Hepatocyte (in vitro differentiated cells): Measurements from ENCODE around the gene SRRM3. TPM values are rescaled to one million over a fixed set of nuclear protein-coding genes. Genes with fewer than 3 reads are reported as not detected.

ENCODE experiments used
- DNase-seq: peaks from one replicate; pipeline ENCODE4 v3.0.0-alpha.2; 2016; ENCODE audit warnings: low spot score
- H2AFZ ChIP-seq: fragments of 200-600 bp; sonication (generic); 2 replicates; pipeline ENCODE4 v1.6.0; 2016; ENCODE audit warnings: antibody characterized with exemption, mild to moderate bottlenecking
- H3K27ac ChIP-seq: fragments of 200-600 bp; sonication (generic); 2 replicates; pipeline ENCODE4 v1.5.1; 2016; ENCODE audit warnings: mild to moderate bottlenecking
- H3K27me3 ChIP-seq: fragments of 200-600 bp; sonication (generic); 2 replicates; pipeline ENCODE4 v1.6.1; 2016
- H3K36me3 ChIP-seq: fragments of 200-600 bp; sonication (generic); replicated peaks from 2 replicates; pipeline ENCODE4 v1.5.1; 2016; ENCODE audit warnings: low read depth; ENCODE audit not compliant: insufficient read depth
- H3K4me1 ChIP-seq: fragments of 200-600 bp; sonication (generic); 2 replicates; pipeline ENCODE4 v1.5.1; 2016; ENCODE audit warnings: mild to moderate bottlenecking, moderate library complexity; ENCODE audit not compliant: insufficient read depth
- H3K4me2 ChIP-seq: fragments of 200-600 bp; sonication (generic); 2 replicates; pipeline ENCODE4 v1.6.0; 2016
- H3K4me3 ChIP-seq: fragments of 200-600 bp; sonication (generic); 2 replicates; pipeline ENCODE4 v1.5.1; 2016; ENCODE audit warnings: mild to moderate bottlenecking
- H3K79me2 ChIP-seq: fragments of 200-600 bp; sonication (generic); 2 replicates; pipeline ENCODE4 v1.6.0; 2017; ENCODE audit warnings: mild to moderate bottlenecking
- H3K9me2 ChIP-seq: fragments of 200-600 bp; sonication (generic); replicated peaks from 2 replicates; pipeline ENCODE4 v1.6.0; 2017; ENCODE audit warnings: mild to moderate bottlenecking; ENCODE audit not compliant: insufficient read depth
- H3K9me3 ChIP-seq: fragments of 200-600 bp; sonication (generic); 2 replicates; pipeline ENCODE4 v1.5.1; 2016; ENCODE audit warnings: low read depth, mild to moderate bottlenecking
- H4K20me1 ChIP-seq: fragments of 200-600 bp; sonication (generic); 2 replicates; pipeline ENCODE4 v1.6.0; 2016; ENCODE audit warnings: mild to moderate bottlenecking; ENCODE audit not compliant: insufficient read depth, poor library complexity, severe bottlenecking
- EZH2 ChIP-seq: fragments of 200-600 bp; sonication (generic); IDR thresholded peaks from 2 replicates; pipeline ENCODE4 v1.6.1; 2016; ENCODE audit warnings: antibody characterized with exemption, mild to moderate bottlenecking, borderline replicate concordance
- EZH2phosphoT487 ChIP-seq: fragments of 200-600 bp; sonication (generic); IDR thresholded peaks from one replicate; pipeline ENCODE4 v1.6.1; 2018; ENCODE audit warnings: antibody characterized with exemption, mild to moderate bottlenecking, low read depth, moderate library complexity; ENCODE audit not compliant: unreplicated experiment, severe bottlenecking
- WGBS: methylation state at CpG from one replicate; pipeline ENCODE4 v1.1.6; 2016; ENCODE audit warnings: low lambda C conversion rate; ENCODE audit errors: missing lambda C conversion rate; 5-methylcytosine and 5-hydroxymethylcytosine counted together
- polyA plus RNA-seq: library from polyadenylated mRNA; unstranded; fragments of >200 nt; fragmentation: Nextera tagmentation; extraction: Ambion mirVana; gene quantifications from 2 replicates; pipeline ENCODE4 v1.2.1, GENCODE V29; 2016
- total RNA-seq: library from RNA; depleted of rRNA; stranded (reverse); fragments of >200 nt; gene quantifications from 2 replicates; pipeline ENCODE4 v1.2.3, GENCODE V29; 2014
- TF ChIP-seq, protein P1 (sequence below): fragments of 200-600 bp; sonication (generic); IDR thresholded peaks from 2 replicates; pipeline ENCODE4 v1.5.1; 2016; ENCODE audit warnings: antibody characterized with exemption, mild to moderate bottlenecking; ENCODE audit not compliant: poor library complexity

Gene SRRM3
- total and polyA plus RNA-seq, 2 experiments from 2014 or later: 1.5 to 2.3 TPM

DNA sequence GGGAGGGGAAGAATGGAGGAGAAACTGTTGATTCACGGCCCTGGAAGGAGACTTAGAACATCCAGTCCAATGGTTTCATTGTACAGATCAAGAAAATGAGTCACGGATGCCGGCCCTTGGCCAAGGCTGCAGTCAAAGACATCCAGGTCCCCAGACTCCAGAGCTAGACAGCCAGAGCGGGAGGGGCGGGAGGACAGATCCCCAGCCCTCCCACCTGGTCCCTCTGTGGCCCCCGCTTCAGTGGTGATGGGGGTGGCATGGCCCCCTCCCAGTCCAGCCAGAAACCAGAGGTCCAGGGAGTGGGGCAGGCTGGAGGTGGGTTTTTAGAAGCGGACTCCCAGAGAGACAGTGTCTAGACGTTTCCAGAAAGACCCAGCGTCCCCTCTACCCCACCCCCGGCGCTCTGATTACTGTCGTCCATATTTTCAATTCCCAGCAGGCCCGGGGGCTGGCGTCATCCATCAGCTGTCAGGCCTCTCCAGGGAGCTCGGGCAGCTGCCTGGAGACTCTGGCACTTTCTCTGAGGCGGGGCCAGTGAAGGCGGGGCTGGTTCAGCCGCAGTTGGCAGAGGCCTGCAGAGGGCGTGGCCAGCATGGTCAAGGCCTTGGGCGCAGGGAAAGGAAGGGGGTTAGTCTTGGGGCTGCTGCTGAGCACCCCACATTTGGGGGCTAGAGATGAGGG, 92.8 kb downstream of the SRRM3 start:
- peak overlapping the region; percentile 28 for H2AFZ ChIP-seq
- DNase-seq: peak; percentile 89
- no peaks in the 10 kb centered on the region for H3K9me3 ChIP-seq
- H3K36me3 ChIP-seq: no peaks in the 10 kb centered on the region
- peak overlapping the region; percentile 67 for H3K4me2 ChIP-seq
- WGBS: 64% methylated on average over 17 of the region's 20 CpGs
- H3K4me3 ChIP-seq: no peak overlapping the region
- H4K20me1 ChIP-seq: no peaks in the 10 kb centered on the region
- no peak for TF ChIP-seq EZH2
- TF ChIP-seq EZH2phosphoT487: no peak
- TF ChIP-seq, protein P1, sequence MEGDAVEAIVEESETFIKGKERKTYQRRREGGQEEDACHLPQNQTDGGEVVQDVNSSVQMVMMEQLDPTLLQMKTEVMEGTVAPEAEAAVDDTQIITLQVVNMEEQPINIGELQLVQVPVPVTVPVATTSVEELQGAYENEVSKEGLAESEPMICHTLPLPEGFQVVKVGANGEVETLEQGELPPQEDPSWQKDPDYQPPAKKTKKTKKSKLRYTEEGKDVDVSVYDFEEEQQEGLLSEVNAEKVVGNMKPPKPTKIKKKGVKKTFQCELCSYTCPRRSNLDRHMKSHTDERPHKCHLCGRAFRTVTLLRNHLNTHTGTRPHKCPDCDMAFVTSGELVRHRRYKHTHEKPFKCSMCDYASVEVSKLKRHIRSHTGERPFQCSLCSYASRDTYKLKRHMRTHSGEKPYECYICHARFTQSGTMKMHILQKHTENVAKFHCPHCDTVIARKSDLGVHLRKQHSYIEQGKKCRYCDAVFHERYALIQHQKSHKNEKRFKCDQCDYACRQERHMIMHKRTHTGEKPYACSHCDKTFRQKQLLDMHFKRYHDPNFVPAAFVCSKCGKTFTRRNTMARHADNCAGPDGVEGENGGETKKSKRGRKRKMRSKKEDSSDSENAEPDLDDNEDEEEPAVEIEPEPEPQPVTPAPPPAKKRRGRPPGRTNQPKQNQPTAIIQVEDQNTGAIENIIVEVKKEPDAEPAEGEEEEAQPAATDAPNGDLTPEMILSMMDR: no peak
- peaks cover 17% of the 10 kb centered on the region for H3K4me1 ChIP-seq
- no peaks in the 10 kb centered on the region for H3K9me2 ChIP-seq
- H3K27me3 ChIP-seq: no peaks in the 10 kb centered on the region
- H3K79me2 ChIP-seq: no peaks in the 10 kb centered on the region
- peak overlapping the region; percentile 90 for H3K27ac ChIP-seq

DNA sequence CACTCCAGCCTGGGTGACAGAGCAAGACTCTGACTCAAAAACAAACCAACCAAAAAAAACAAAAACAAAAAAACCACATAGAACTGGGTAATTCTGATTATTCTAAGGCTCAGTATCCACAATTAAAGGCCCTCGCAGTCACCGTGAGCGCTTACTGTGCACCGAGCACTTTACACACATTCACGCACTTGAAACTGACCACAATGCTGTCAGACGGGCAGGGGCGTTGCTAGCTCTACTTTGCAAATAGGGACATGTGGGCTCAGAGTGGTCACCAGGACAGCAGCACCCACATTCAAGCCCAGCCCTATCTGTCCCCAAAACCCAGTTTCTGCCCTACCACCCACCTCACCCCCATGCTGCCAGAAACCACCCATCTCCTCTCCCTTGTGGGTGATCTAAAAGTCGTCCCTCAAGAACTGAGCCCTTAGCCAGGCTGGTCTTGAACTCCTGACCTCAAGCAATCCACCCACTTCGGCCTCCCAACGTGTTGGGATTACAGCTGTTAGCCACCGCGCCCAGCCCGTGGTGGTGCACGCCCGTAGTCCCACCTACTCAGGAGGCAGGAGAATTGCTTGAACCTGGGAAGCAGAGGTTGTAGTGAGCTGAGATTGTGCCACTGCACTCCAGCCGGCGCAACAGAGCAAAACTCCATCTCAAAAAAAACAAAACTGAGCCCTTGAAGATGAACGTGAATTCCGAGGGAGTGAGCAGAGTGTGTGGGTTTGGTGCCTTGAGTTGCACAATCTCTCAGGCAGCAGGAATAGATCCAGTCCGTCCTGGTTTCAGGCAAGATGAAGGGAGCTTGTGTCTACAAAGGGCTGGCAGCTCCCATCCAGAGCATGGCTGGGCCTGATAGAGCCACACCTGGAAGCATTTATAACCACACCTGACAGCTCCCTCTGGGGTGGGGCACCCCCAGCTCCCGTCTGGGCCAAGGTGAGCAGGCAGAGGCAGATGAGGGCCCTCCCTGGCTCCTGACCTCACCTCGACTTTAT, 95.3 kb downstream of the SRRM3 start:
- DNase-seq: peak; percentile 84
- Histone ChIP-seq H3K4me1 (peaks cover 8% of the 10 kb centered on the region), H3K4me3 (no peak overlapping the region), H3K9me2 (no peaks in the 10 kb centered on the region), H3K27ac (peak overlapping the region; percentile 59), H3K9me3 (no peaks in the 10 kb centered on the region), H3K27me3 (no peaks in the 10 kb centered on the region), H2AFZ (no peak overlapping the region), H3K36me3 (no peaks in the 10 kb centered on the region), H4K20me1 (no peaks in the 10 kb centered on the region), H3K4me2 (no peak overlapping the region), H3K79me2 (no peaks in the 10 kb centered on the region)
- 70% methylated on average over 22 of the region's 22 CpGs for WGBS
- TF ChIP-seq EZH2phosphoT487 (no peak), EZH2 (no peak)
- TF ChIP-seq, protein P1: no peak

DNA sequence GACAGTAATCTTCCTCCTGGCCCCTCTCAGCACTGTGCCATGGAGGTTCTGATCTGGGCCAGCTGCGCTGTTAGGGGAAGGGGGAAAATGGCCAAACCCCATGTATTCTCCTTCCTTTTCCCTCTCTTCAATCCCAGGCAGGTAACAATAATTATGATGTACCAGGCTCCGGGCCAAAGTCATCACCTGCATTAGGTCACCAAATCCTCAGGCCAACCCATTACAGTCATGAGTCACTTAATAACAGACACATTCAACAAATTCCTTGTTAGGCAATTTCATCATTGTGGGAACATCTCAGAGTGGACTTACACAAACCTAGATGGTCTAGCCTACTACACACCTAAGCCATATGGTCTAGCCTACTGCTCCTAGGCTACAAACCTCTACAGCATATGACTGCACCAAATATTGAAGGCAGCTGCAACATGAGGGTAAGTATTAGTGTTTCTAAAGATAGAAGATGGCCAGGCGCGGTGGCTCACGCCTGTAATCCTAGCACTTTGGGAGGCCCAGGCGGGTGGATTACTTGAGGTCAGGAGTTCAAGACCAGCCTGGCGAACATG, 98.6 kb downstream of the SRRM3 start:
- Histone ChIP-seq H3K36me3 (no peaks in the 10 kb centered on the region), H3K9me2 (no peaks in the 10 kb centered on the region), H3K27ac (no peak overlapping the region), H3K79me2 (no peaks in the 10 kb centered on the region), H3K9me3 (no peaks in the 10 kb centered on the region), H3K4me3 (no peak overlapping the region), H3K4me2 (no peak overlapping the region), H3K27me3 (no peaks in the 10 kb centered on the region), H4K20me1 (no peaks in the 10 kb centered on the region), H3K4me1 (no peaks in the 10 kb centered on the region), H2AFZ (no peak overlapping the region)
- peak; percentile 65 for DNase-seq
- 86% methylated on average over 7 of the region's 7 CpGs for WGBS
- TF ChIP-seq EZH2 (no peak), EZH2phosphoT487 (no peak)
- TF ChIP-seq, protein P1: no peak
